ENCODE measurements around the gene RBM4. TPM values are rescaled to one million over a fixed set of nuclear protein-coding genes. Genes with fewer than 3 reads are reported as not detected.

Gene RBM4, protein sequence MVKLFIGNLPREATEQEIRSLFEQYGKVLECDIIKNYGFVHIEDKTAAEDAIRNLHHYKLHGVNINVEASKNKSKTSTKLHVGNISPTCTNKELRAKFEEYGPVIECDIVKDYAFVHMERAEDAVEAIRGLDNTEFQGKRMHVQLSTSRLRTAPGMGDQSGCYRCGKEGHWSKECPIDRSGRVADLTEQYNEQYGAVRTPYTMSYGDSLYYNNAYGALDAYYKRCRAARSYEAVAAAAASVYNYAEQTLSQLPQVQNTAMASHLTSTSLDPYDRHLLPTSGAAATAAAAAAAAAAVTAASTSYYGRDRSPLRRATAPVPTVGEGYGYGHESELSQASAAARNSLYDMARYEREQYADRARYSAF
- total RNA-seq: 87.2 and 102 TPM in 2 replicates

DNA sequence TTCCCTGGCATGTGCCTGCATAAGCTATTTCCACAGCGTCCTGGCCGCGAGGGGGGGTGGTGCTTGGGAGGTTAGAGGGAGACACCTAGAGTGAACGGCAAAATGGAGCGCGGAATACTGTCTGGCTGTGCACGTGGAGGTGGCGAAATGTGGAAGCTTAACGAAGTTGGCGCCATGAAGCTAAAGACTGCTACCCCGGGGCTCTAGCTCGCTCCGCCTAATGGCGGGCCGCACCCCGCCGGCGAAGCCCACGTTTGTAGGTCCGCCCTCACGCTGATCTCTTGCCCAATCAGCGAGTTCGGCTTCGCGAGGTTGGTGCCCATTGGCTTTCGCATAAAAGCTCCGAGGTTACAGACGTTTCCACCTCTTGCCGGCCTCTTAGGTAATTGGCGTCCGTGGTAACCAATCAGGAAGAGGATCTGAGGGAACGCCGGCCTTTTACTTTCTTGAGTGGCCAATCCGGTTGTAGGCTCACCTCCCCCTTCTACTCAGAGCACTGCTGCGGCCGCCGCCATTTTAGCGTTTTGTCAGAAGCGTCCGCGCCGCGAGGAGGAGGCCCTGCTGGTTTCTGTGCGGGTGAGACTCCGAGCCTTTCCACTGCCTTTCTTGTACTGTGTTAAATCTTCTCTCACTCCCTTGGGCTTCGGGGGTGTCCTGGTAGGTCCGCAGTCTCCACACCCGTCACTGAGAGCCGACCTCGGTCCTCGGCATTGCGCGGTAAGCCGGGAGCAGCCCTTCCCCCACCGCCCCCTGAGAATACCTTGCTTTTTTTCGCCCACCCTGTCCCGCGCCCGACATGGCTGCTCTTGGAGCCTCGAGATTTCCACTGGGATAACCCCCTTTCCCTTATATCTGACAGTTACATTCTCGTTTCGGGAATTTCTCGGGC, at the start of gene RBM4:
TSS of gene RBM4 (plus strand) at position 527 of the 889 bp plus-strand sequence. CDS start 1,009 bp downstream, outside the sequence.

DNA sequence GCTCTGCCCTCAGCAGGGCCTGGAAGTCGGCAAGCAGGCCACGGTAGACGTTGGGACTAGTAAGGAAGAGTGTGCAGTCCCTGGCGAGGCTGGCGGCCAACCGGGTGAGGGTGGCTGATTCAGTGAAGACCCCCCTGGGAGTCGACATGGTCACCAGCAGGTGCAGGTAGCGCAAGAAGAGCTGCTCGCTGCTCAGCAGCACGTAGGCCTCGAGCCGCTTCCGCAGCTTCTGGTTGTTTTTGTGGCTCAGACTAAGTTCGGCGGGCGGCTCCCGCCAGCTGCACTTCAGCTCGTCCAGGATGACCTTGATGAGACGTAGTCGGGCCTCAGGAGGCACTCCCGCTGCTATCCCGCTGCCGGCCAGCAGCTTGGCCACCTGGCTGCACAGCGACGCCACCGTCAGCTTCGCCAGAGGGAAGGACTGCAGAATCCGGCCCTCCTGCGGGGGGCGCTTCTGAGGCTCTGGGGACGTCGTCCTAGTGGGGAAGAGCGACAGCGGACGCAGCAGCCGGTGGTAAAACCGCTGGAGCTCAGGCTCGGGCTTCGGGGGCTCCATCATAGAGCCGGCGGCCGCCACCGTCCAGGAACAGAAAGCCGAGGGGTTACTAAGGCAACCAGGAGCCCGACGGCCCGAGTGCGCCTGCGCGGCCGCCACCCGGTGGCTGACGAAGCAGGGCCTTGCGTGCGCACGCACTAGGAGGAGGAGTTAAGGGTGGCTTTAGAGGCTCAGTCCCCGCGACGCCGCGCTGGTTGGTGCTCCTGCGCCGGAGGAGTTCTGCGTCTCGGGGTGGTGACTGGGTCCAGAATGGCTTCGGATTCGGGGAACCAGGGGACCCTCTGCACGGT, 45.8 kb upstream of the RBM4 start, which contains the start of the genes CCDC87 and CCS:
TSS of gene CCDC87 (minus strand) at position 607 of the 846 bp plus-strand sequence. CDS start at position 559, 48 bp downstream.
TSS of gene CCS (plus strand) at position 729 of the 846 bp plus-strand sequence. CDS start at position 806, 77 bp downstream.

DNA sequence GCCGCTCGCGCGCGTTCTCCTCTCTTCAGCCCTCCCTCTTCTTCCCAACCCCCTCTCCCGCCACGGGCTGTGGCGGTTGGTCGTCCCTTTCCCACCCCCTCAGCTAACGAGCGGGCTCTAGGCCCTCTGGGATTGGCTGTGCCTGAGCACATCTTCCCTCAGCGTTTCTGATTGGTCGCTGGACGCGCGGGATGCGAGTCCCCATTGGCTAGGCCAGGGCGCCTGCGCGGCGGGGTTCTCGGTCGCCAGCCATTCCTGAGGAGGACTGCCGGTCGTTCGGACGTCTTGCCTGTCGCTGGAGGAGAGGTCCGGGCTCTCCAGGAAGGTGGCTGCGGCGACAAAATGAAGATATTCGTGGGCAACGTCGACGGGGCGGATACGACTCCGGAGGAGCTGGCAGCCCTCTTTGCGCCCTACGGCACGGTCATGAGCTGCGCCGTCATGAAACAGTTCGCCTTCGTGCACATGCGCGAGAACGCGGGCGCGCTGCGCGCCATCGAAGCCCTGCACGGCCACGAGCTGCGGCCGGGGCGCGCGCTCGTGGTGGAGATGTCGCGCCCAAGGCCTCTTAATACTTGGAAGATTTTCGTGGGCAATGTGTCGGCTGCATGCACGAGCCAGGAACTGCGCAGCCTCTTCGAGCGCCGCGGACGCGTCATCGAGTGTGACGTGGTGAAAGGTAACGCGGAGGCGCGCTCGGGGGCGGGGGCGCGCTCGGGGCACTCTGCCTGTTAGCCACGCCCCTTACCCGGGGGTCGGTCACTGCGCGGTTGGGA, 21.9 kb upstream of the RBM4 start, which contains the start of gene RBM14:
TSS of gene RBM14 (plus strand) at position 252 of the 776 bp plus-strand sequence. CDS start at position 343, 91 bp downstream.

DNA sequence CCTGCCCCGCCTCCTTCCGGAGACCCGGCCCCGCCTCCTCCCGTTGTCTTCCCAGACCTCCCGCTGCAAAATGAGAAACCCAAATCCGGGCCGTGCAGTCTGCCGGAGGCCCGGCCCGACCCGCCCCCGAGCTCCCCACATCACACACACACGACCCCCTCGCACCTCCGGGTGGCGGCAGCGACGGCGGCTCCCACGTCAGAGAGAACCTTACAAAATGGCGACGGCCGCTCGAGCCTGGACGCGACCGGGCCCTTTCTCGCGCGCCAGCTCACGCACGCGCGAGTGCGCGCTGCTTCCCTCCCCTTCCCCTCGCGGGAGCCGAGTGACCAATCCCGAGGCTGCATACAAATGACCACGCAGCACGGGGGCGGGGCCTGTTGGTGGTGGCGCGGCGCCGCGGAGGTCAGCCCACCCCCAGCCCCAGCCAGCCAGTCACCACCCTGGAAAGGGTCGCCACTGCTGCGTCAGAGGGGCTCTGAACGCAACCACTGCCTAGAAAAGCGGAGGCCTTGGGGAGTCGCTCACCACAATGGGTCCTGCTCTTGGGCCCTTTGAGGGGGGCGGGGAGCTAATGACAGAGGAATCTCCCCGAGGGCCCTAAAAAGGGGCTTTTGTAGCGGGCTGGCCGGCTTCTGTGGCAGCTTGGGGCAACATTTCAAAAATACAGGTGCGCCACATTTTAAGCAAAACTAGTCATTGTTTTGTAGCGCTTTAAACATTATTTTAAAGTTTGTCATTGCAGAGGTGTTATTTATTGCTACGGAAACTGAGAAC, 39.3 kb downstream of the RBM4 start, which contains the start of gene RBM4B:
TSS of gene RBM4B (minus strand) at position 289 of the 777 bp plus-strand sequence. CDS start 808 bp downstream, outside the sequence.

Other genes with a start within 250 kb of the RBM4 start
- not detected in 2 replicates for gene NPAS4, start 217.7 kb upstream of the RBM4 start, total RNA-seq
- 64.4 and 64.7 TPM in 2 replicates for gene MRPL11, start 199.9 kb upstream of the RBM4 start, total RNA-seq
- gene PELI3, start 171.8 kb upstream of the RBM4 start, total RNA-seq: 8.1 and 8.3 TPM in 2 replicates
- 81.5 and 97.4 TPM in 2 replicates for gene DPP3, start 158.3 kb upstream of the RBM4 start, total RNA-seq
- 20.9 and 23.9 TPM in 2 replicates for gene BBS1, start 128.1 kb upstream of the RBM4 start, total RNA-seq
- gene ZDHHC24, start 92.7 kb upstream of the RBM4 start, total RNA-seq: 23.7 and 24.4 TPM in 2 replicates
- gene ACTN3, start 91.8 kb upstream of the RBM4 start, total RNA-seq: 0.14 TPM in 1 of 2 replicates, not detected in the other
- gene CTSF, start 70.1 kb upstream of the RBM4 start, total RNA-seq: 3.2 and 4.6 TPM in 2 replicates
- gene CCDC87, start 45.6 kb upstream of the RBM4 start, total RNA-seq: 0.14 and 0.23 TPM in 2 replicates
- 14.5 and 22.4 TPM in 2 replicates for gene CCS, start 45.5 kb upstream of the RBM4 start, total RNA-seq
- 33.9 and 46.5 TPM in 2 replicates for gene RBM14, start 22.1 kb upstream of the RBM4 start, total RNA-seq
- gene RBM4B, start 39.2 kb downstream of the RBM4 start, total RNA-seq: 13.2 and 13.3 TPM in 2 replicates
- gene SPTBN2, start 90.5 kb downstream of the RBM4 start, total RNA-seq: 67.0 and 131 TPM in 2 replicates
- 27.7 TPM in 2 replicates for gene RCE1, start 204.7 kb downstream of the RBM4 start, total RNA-seq
- gene LRFN4, start 218.4 kb downstream of the RBM4 start, total RNA-seq: 36.5 and 38.4 TPM in 2 replicates